PFSK-1 (cell line): ENCODE data around the gene ERBB4.

Experiments used
- POLR2AphosphoS5 ChIP-seq: IDR thresholded peaks from 2 replicates; pipeline ENCODE4 v1.6.1; 2012; ENCODE audit warnings: low read depth, mild to moderate bottlenecking, control low read depth, low read length, moderate library complexity
- SIN3A ChIP-seq: IDR thresholded peaks from 2 replicates; pipeline ENCODE4 v1.6.1; 2012; ENCODE audit warnings: mild to moderate bottlenecking, low read length, moderate library complexity, borderline replicate concordance; ENCODE audit not compliant: insufficient read depth
- TAF1 ChIP-seq: IDR thresholded peaks from 2 replicates; pipeline ENCODE4 v1.6.1; 2012; ENCODE audit warnings: low read length, control low read depth, borderline replicate concordance; ENCODE audit not compliant: insufficient read depth
- TF ChIP-seq, protein P1 (sequence below), 2 experiments: IDR thresholded peaks; 2 replicates each; pipeline versions ENCODE4 v1.6.1 to v1.8.0; 2011 to 2012; ENCODE audit warnings: low read depth in 2 of 2, low read length in 2 of 2, control low read depth in 1 of 2, inconsistent platforms in 1 of 2, mild to moderate bottlenecking in 1 of 2, moderate library complexity in 1 of 2; ENCODE audit not compliant: insufficient read depth in 1 of 2

- TF ChIP-seq, protein P1, sequence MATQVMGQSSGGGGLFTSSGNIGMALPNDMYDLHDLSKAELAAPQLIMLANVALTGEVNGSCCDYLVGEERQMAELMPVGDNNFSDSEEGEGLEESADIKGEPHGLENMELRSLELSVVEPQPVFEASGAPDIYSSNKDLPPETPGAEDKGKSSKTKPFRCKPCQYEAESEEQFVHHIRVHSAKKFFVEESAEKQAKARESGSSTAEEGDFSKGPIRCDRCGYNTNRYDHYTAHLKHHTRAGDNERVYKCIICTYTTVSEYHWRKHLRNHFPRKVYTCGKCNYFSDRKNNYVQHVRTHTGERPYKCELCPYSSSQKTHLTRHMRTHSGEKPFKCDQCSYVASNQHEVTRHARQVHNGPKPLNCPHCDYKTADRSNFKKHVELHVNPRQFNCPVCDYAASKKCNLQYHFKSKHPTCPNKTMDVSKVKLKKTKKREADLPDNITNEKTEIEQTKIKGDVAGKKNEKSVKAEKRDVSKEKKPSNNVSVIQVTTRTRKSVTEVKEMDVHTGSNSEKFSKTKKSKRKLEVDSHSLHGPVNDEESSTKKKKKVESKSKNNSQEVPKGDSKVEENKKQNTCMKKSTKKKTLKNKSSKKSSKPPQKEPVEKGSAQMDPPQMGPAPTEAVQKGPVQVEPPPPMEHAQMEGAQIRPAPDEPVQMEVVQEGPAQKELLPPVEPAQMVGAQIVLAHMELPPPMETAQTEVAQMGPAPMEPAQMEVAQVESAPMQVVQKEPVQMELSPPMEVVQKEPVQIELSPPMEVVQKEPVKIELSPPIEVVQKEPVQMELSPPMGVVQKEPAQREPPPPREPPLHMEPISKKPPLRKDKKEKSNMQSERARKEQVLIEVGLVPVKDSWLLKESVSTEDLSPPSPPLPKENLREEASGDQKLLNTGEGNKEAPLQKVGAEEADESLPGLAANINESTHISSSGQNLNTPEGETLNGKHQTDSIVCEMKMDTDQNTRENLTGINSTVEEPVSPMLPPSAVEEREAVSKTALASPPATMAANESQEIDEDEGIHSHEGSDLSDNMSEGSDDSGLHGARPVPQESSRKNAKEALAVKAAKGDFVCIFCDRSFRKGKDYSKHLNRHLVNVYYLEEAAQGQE (IDR thresholded peaks at IDR 0.05; ENCODE audit: insufficient read depth in 1 of 2, low read depth in 2 of 2, low read length in 2 of 2): no peak
- TF ChIP-seq POLR2AphosphoS5 (no peak), TAF1 (no peak), SIN3A (no peak)
These were observed 295.9 kb downstream of the ERBB4 start for GRCh38 chr2:212242724-212243123.
